ENCODE results near the gene PRKAG2.
A peak's percentile ranks its signal among the peaks of the same experiment; 100 is the strongest.

The PRKAG2 gene

DNA sequence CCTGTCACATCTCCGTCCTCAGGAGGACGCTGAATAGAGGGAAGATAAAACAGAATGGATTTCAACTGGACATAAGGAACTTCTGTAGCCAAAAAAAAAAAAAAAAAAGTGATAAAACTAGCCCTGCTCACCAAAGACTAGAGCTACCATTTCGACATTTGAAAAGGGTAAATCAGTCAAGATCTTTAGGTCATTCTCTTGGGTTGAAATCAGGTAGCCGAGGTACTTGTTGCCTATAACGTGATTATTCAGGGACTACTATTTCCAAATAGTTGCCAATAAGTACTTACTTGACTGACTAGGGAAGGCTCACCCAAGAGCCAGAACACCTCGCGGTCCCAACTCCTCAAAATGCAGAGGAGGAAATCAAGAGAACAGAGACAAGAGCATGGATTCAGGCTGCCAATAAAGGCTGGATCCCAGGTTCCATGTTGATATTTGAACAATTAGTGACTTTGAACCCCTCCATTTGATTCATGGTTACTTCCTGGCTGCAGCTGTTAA is 359.3 kb downstream of the PRKAG2 start:
- H3K4me3 Mint-ChIP-seq = peak overlapping the region; percentile 94
- no peaks in the 10 kb centered on the region for H3K9me3 Mint-ChIP-seq (ENCODE audit: low read depth)
- H3K27me3 Mint-ChIP-seq = no peaks in the 10 kb centered on the region
- H3K27ac Mint-ChIP-seq = peak overlapping the region; percentile 85
- H3K4me1 Mint-ChIP-seq (ENCODE audit: low read depth) = peaks cover 54% of the 10 kb centered on the region
- peaks cover 9% of the 10 kb centered on the region for H3K36me3 Mint-ChIP-seq

DNA sequence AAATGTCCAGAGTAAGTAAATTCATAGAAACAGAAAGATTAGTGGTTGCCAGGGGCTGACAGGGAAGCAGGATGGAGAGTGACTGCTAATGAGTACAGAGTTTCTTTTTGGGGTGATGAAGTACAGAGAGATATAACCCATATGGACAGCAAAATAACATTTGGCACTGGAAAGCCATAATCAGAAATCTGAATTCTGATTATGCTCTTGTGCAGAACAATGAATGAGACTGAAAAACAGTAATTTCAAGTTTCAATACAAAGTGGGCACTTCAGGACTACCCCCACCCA is 361.7 kb downstream of the PRKAG2 start:
- peaks cover 70% of the 10 kb centered on the region for H3K4me1 Mint-ChIP-seq (ENCODE audit: low read depth)
- H3K9me3 Mint-ChIP-seq (ENCODE audit: low read depth) = no peaks in the 10 kb centered on the region
- H3K36me3 Mint-ChIP-seq = peaks cover 9% of the 10 kb centered on the region
- H3K27ac Mint-ChIP-seq = peak overlapping the region; percentile 23
- no peaks in the 10 kb centered on the region for H3K27me3 Mint-ChIP-seq
- H3K4me3 Mint-ChIP-seq = peak overlapping the region; percentile 69

DNA sequence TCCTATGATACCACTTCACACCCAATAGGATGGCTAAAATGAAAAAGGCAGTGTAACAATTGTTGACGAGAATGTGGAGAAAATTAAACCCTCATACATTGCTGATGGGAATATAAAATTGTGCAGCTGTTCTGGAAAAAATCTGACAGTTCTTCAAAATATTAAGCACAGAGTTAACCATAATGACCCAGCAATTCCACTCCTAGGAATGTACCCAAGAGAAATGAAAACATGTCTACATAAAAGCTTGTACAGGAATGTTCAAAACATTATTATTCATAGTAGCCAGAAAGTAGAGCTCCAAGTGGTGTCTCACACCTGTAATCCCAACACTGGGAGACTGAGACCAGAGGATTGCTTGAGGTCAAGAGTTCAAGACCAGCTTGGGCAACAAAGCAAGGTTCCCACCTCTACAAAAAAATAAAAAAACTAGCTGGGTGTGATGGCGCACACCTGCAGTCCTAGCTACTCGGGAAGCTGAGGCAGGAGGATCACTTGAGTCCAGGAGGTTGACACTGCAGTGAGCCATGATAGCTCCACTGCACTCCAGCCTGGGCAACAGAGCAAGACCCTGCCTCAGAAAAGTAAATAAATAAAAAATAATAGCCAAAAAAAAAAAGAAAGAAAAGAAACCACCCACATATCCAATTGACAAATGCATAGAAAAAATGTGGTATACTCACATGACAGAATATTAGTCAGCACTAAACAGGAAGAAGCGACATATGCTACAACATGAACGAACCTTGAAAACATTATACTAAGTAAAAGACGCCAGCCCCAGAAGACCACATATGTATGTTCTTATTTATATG is 362.2 kb downstream of the PRKAG2 start:
- no peaks in the 10 kb centered on the region for H3K9me3 Mint-ChIP-seq (ENCODE audit: low read depth)
- peak overlapping the region; percentile 43 for H3K4me3 Mint-ChIP-seq
- H3K36me3 Mint-ChIP-seq = peaks cover 9% of the 10 kb centered on the region
- peaks cover 74% of the 10 kb centered on the region for H3K4me1 Mint-ChIP-seq (ENCODE audit: low read depth)
- no peaks in the 10 kb centered on the region for H3K27me3 Mint-ChIP-seq
- H3K27ac Mint-ChIP-seq = peak overlapping the region; percentile 23

DNA sequence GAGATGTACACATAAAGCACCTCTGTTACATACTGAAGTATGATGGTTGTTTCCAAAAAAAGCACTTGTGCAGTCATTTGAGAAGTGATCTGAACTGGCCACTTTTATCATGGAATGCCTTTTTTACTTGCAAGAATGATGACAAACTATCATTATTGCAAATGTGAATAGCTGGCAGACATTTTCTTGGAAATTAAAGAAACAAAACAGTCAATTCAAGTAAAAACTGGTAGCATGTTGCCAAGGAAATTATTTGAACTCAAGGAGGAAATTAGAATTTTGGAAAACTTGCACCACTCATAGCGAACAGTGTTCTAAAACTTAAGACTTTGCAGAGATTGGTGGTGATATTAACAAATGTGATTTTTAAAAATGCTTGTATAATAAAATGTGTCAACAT is 363.8 kb downstream of the PRKAG2 start:
- Mint-ChIP-seq H3K4me3 (no peak overlapping the region), H3K4me1 (ENCODE audit: low read depth) (peaks cover 83% of the 10 kb centered on the region), H3K27me3 (no peaks in the 10 kb centered on the region), H3K27ac (no peak overlapping the region), H3K36me3 (peaks cover 9% of the 10 kb centered on the region), H3K9me3 (ENCODE audit: low read depth) (no peaks in the 10 kb centered on the region)

DNA sequence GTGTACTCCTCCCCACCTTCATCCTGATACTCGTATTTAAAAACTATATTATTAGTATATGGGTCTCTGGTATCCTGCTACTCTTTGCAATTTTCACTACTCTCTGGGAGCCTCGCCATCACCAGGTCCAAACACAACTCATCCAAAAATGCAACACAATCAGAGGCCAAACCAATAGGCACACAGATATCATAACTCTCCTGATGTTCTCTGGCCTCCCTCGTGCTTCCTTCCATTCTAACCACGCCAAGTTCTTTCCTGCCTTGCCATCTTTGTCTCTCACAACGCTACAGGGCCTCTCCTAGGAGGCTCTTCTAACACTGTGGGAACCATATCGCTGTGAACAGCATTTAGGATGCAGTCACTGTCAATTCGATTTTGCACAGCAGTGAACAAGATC is 364.6 kb downstream of the PRKAG2 start:
- no peak overlapping the region for H3K4me3 Mint-ChIP-seq
- H3K27ac Mint-ChIP-seq = no peak overlapping the region
- no peaks in the 10 kb centered on the region for H3K27me3 Mint-ChIP-seq
- H3K36me3 Mint-ChIP-seq = peaks cover 9% of the 10 kb centered on the region
- peaks cover 82% of the 10 kb centered on the region for H3K4me1 Mint-ChIP-seq (ENCODE audit: low read depth)
- no peaks in the 10 kb centered on the region for H3K9me3 Mint-ChIP-seq (ENCODE audit: low read depth)

DNA sequence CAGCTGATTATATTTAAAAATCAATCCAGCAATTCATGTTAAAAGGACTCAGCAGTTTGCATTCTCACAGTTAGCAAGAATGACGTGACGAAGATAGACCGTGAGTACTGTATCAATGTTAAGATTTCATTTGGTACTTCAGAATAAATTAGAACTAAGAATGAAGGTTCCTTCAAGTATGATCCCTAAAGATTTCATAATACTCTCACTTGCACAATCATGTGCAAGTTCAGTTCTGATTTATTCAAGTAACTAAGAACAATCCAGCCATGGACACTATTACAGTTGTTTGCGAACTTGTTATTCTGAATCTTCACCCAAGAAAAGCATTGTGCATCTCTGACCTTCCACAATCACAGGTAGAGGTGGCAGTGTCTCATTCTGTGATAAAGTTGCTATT is 365.0 kb downstream of the PRKAG2 start:
- Mint-ChIP-seq H3K9me3 (ENCODE audit: low read depth) (no peaks in the 10 kb centered on the region), H3K27ac (no peak overlapping the region), H3K36me3 (peaks cover 9% of the 10 kb centered on the region), H3K4me3 (no peak overlapping the region), H3K4me1 (ENCODE audit: low read depth) (peaks cover 82% of the 10 kb centered on the region), H3K27me3 (no peaks in the 10 kb centered on the region)

DNA sequence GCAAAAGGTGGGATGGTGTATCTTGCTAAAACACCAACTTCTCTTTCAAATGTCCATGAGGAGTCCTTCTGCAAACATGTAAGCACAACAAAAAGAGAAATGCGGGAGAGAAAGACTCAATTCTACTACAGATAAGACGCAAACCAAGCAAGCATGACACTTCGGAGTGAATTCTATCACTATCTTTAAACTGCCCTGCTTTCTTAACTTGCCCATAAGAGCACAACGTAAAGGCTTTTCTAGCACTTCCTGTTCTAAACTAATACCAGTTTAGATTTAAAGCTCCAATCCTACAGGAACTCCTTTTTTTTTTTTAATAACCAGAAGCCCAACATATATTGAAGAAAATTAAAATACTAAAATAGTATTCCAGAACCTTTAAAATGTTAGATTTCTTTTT is 365.6 kb downstream of the PRKAG2 start:
- H3K9me3 Mint-ChIP-seq (ENCODE audit: low read depth) = no peaks in the 10 kb centered on the region
- H3K4me3 Mint-ChIP-seq = no peak overlapping the region
- H3K36me3 Mint-ChIP-seq = peaks cover 9% of the 10 kb centered on the region
- H3K27me3 Mint-ChIP-seq = no peaks in the 10 kb centered on the region
- H3K27ac Mint-ChIP-seq = no peak overlapping the region
- peaks cover 81% of the 10 kb centered on the region for H3K4me1 Mint-ChIP-seq (ENCODE audit: low read depth)

DNA sequence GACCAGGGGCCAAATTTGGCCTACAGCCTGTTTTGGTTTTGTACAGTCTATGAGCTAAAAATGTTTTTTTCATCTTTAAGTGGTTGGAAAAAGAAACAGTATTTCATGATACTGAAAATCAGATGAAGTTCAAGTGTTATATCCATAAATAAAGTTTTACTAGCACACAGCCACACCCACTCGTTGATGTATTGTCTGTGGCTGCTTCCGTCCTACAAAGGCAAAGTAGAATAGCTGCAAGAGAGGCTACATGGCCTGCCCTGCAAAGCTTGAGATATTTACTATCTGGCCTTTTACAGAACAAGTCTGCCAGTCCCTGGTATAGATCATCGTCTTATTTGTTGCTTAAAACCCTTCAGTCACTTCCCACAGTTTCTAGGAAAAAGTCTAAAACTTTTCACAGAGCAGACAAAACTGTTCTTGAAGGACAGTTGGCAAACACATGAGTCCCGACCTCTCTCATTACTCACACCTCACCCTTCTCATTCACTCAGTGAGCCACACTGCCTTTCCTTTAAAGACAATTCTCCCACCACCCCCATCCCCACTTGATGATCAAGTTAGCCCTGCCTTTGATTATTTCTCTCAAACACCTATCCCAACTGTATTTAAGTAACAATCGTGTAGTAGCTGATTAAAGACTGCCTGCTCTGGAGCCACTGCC is 367.1 kb downstream of the PRKAG2 start:
- Mint-ChIP-seq H3K27ac (no peak overlapping the region), H3K9me3 (ENCODE audit: low read depth) (no peaks in the 10 kb centered on the region), H3K27me3 (no peaks in the 10 kb centered on the region), H3K4me1 (ENCODE audit: low read depth) (peaks cover 80% of the 10 kb centered on the region), H3K36me3 (peaks cover 11% of the 10 kb centered on the region), H3K4me3 (peak overlapping the region; percentile 2)

DNA sequence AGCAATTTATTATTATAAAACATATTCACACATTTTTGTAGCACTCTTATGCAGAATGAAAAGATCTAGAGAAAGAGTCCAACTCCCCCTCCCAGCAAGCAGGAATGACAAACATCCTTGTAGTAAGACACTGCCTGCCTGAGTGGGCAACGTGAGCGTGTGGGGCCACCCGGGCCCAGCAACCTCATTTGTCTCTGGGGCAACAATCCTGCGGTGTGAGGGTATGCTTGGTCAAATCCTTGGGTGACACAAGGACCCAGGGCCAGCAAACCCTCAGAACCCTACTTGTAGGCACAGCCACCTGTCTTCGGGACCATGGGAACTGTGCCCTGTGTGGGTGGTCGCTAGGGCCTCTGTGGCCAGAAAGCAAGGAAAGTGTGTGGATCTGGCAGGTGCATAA is 367.9 kb downstream of the PRKAG2 start:
- H3K4me1 Mint-ChIP-seq (ENCODE audit: low read depth) = peaks cover 76% of the 10 kb centered on the region
- H3K27ac Mint-ChIP-seq = no peak overlapping the region
- H3K9me3 Mint-ChIP-seq (ENCODE audit: low read depth) = no peaks in the 10 kb centered on the region

DNA sequence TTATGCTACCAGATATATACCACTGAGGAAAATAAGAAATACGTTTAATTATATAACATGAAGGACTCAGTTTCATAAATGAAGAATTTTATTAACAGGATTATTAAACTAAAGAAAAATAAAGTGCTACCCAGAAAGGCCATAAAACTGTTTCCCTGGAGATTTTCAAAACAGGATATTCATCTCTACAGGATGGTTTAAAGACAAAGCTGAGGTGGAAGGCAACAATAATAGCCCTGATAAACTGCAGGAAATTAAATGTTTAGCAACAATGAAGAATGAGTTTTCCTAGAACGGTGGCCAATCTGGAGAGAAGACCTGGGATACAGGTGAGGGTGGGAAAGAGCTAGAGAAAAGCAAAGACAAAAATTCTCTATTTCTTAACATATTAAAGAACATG is 369.1 kb downstream of the PRKAG2 start:
- Mint-ChIP-seq H3K27me3 (no peaks in the 10 kb centered on the region), H3K36me3 (peaks cover 2% of the 10 kb centered on the region), H3K9me3 (ENCODE audit: low read depth) (no peaks in the 10 kb centered on the region), H3K4me3 (no peak overlapping the region), H3K27ac (no peak overlapping the region), H3K4me1 (ENCODE audit: low read depth) (peaks cover 74% of the 10 kb centered on the region)

More for the DNA sequence above, 367.9 kb downstream of the PRKAG2 start:
- Mint-ChIP-seq H3K4me3 (no peak overlapping the region), H3K36me3 (peaks cover 8% of the 10 kb centered on the region), H3K27me3 (no peaks in the 10 kb centered on the region)

DNA sequence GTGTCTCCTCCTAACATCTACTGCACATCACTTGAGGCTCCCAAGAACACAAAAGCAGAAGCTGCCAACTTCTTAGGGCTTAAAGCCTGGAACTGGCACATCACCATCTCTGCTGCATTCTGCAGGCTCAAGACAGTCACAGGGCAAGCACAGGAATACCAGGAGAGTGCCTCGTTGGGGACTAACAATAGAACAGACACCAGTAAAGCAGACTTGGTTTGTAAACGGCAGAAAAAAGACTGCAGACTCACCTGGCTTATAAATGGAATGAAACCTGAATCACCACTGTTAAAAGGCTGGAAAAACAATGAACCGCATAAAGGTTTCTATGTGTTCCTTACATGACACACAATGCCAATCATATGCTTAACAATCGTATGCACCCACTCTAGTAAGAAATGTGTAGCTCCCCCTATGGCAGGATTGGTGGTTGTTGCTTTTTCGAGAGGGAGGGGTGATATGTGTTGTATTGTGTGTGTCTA is 370.0 kb downstream of the PRKAG2 start:
- no peak overlapping the region for H3K27ac Mint-ChIP-seq
- H3K4me1 Mint-ChIP-seq (ENCODE audit: low read depth) = peaks cover 75% of the 10 kb centered on the region
- H3K4me3 Mint-ChIP-seq = no peak overlapping the region
- H3K36me3 Mint-ChIP-seq = peaks cover 2% of the 10 kb centered on the region
- H3K27me3 Mint-ChIP-seq = no peaks in the 10 kb centered on the region
- H3K9me3 Mint-ChIP-seq (ENCODE audit: low read depth) = no peaks in the 10 kb centered on the region
